Endothelial cell (in vitro differentiated cells): ENCODE results near the gene RBM15B. TPM values are rescaled to one million over a fixed set of nuclear protein-coding genes. Genes with fewer than 3 reads are reported as not detected.
A peak's percentile ranks its signal among the peaks of the same experiment; 100 is the strongest.

Experiments
- DNase-seq: peaks from one replicate; pipeline ENCODE4 v3.0.0; 2021; ENCODE audit warnings: low spot score
- H3K27ac Mint-ChIP-seq: one replicate; pipeline ENCODE4 v1.8.0; 2021; ENCODE audit warnings: mixed read lengths, inconsistent platforms; ENCODE audit not compliant: unreplicated experiment
- H3K27me3 Mint-ChIP-seq: one replicate; pipeline ENCODE4 v1.8.0; 2021; ENCODE audit warnings: mild to moderate bottlenecking, moderate library complexity, mixed read lengths, inconsistent platforms; ENCODE audit not compliant: unreplicated experiment
- H3K36me3 Mint-ChIP-seq: one replicate; pipeline ENCODE4 v1.8.0; 2021; ENCODE audit warnings: mild to moderate bottlenecking, low read depth, mixed read lengths, inconsistent platforms; ENCODE audit not compliant: unreplicated experiment
- H3K4me1 Mint-ChIP-seq: one replicate; pipeline ENCODE4 v1.8.0; 2021; ENCODE audit warnings: mild to moderate bottlenecking, mixed read lengths, inconsistent platforms; ENCODE audit not compliant: unreplicated experiment
- H3K4me3 Mint-ChIP-seq: one replicate; pipeline ENCODE4 v1.8.0; 2021; ENCODE audit warnings: mild to moderate bottlenecking, mixed read lengths, inconsistent platforms; ENCODE audit not compliant: unreplicated experiment
- H3K9me3 Mint-ChIP-seq: one replicate; pipeline ENCODE4 v1.8.0; 2021; ENCODE audit warnings: mixed read lengths, inconsistent platforms; ENCODE audit not compliant: unreplicated experiment
- CTCF ChIP-seq: fragments of 200-600 bp; sonication (generic); IDR thresholded peaks from one replicate; pipeline ENCODE4 v1.5.0; 2021; ENCODE audit warnings: antibody characterized with exemption; ENCODE audit not compliant: unreplicated experiment
- total RNA-seq: library from RNA; stranded (reverse); fragmentation: NEBNext Ultra II Directional; extraction: Animal tissue kit (Norgen Biotek cat#: 25700); gene quantifications from one replicate; pipeline ENCODE4 v1.2.1, GENCODE V29; 2021; ENCODE audit not compliant: unreplicated experiment

The RBM15B gene
- total RNA-seq, 1 donor from 2014 or later = 50.7 TPM

GRCh38 chr3:51381333-51381705 is 9.8 kb upstream of the RBM15B start:
- H3K4me3 Mint-ChIP-seq = no peak overlapping the region
- peaks cover 17% of the 10 kb centered on the region for H3K4me1 Mint-ChIP-seq
- no peak overlapping the region for H3K27ac Mint-ChIP-seq

GRCh38 chr3:51382076-51382745 is 8.9 kb upstream of the RBM15B start:
- Mint-ChIP-seq H3K27ac (no peak overlapping the region), H3K9me3 (no peaks in the 10 kb centered on the region), H3K27me3 (peaks cover 9% of the 10 kb centered on the region), H3K4me3 (no peak overlapping the region), H3K4me1 (peaks cover 25% of the 10 kb centered on the region), H3K36me3 (peaks cover 13% of the 10 kb centered on the region)
- no peak for TF ChIP-seq CTCF
- DNase-seq = no peak

More at GRCh38 chr3:51381333-51381705, 9.8 kb upstream of the RBM15B start:
- Mint-ChIP-seq H3K36me3 (peaks cover 8% of the 10 kb centered on the region), H3K9me3 (no peaks in the 10 kb centered on the region), H3K27me3 (peaks cover 6% of the 10 kb centered on the region)
- no peak for DNase-seq
- TF ChIP-seq CTCF = no peak

- Mint-ChIP-seq H3K4me1 (peaks cover 33% of the 10 kb centered on the region), H3K27me3 (peaks cover 12% of the 10 kb centered on the region), H3K27ac (no peak overlapping the region), H3K4me3 (peak overlapping the region; percentile 98), H3K36me3 (peaks cover 18% of the 10 kb centered on the region), H3K9me3 (no peaks in the 10 kb centered on the region)
- no peak for DNase-seq
- TF ChIP-seq CTCF = no peak
Measured at GRCh38 chr3:51382947-51383578, 8.0 kb upstream of the RBM15B start.

- H3K4me1 Mint-ChIP-seq = peaks cover 35% of the 10 kb centered on the region
- no peaks in the 10 kb centered on the region for H3K9me3 Mint-ChIP-seq
- TF ChIP-seq CTCF = no peak
- peak overlapping the region; percentile 98 for H3K4me3 Mint-ChIP-seq
- H3K36me3 Mint-ChIP-seq = peaks cover 19% of the 10 kb centered on the region
- peak; percentile 38 for DNase-seq
- peaks cover 10% of the 10 kb centered on the region for H3K27me3 Mint-ChIP-seq
- H3K27ac Mint-ChIP-seq = peak overlapping the region; percentile 99
Measured at GRCh38 chr3:51384055-51384725, 6.9 kb upstream of the RBM15B start.
